GM21786 (cell line): Measurements from ENCODE around the gene CEP131.

Source experiments
- ATAC-seq: cut with Tn5 transposase; IDR thresholded peaks from one replicate; pipeline ENCODE4 v1.9.1; 2021; ENCODE audit not compliant: unreplicated experiment

The CEP131 gene

DNA sequence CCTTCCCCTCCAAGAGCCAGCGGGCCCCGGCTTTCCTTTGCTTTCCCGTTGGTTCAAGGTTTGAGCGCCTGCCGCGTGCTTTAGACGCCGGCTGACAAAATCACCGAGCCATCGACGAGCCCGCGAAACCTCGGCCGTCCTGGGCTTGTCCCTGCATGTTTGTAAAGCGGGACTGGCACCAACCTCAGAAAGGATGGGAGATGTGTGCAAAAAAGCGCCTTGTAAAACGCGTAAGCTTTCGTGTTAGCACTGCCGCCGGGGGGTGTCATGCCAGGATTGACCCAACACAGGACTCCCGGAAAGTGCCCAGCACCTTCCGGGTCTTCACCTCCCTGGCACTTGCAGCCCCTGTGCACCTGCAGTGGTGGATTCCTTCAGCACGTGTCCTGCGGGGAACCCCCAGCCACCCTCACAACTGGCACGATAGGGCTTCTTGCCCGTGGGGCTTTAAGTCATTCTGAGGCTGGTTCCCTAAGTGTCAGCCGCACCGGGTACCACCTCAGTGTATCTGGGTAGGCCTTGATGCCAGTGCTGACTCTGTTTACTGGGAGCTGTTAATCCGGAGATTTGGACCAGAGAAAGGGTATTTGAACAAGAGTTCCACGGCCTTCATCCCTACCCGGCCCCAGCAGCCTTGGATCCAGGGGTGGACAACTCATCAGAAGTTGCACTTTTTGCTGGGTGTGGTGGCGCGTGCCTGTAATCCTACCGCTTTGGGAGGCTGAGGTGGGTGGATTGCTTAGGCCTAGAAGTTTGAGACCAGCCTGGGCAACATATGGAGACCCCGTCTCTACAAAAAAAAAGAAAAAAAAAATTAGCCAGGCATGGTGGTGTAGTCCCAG lies 17.2 kb upstream of the CEP131 start:
- no peak for ATAC-seq

- ATAC-seq: peak; percentile 94
These were observed 16.3 kb upstream of the CEP131 start, which contains the start of the genes NDUFAF8 and TEPSIN for GRCh38 chr17:81238815-81239713. NDUFAF8 (plus strand) TSS chr17:81239318; CDS start chr17:81239364, 46 bp downstream. TEPSIN (minus strand) TSS chr17:81239055; CDS start chr17:81239033, 22 bp downstream.

- no peak for ATAC-seq
These were observed 15.7 kb upstream of the CEP131 start for GRCh38 chr17:81238490-81238814.

- ATAC-seq: no peak
These were observed 15.1 kb upstream of the CEP131 start for GRCh38 chr17:81237591-81238489.

DNA sequence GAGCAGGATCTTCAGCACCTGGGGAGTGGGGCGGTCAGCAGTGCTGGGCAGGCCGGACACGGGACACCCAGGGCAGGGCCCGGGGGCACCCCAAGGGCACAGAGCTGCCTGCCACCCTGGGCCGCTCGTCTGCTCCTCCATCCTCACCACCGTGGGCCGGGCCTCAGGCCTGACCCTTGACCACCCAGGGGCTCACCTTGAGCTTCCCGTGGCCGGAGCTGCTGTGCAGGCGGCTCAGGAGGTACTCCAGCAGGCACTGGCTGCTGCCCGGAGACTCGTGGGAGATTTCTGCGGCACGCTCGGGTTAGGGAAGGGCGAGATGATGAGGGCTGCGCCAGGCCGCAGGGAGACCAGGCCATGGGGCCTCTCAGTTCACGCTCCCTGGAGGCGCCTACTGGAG lies 14.0 kb upstream of the CEP131 start:
- ATAC-seq: no peak

DNA sequence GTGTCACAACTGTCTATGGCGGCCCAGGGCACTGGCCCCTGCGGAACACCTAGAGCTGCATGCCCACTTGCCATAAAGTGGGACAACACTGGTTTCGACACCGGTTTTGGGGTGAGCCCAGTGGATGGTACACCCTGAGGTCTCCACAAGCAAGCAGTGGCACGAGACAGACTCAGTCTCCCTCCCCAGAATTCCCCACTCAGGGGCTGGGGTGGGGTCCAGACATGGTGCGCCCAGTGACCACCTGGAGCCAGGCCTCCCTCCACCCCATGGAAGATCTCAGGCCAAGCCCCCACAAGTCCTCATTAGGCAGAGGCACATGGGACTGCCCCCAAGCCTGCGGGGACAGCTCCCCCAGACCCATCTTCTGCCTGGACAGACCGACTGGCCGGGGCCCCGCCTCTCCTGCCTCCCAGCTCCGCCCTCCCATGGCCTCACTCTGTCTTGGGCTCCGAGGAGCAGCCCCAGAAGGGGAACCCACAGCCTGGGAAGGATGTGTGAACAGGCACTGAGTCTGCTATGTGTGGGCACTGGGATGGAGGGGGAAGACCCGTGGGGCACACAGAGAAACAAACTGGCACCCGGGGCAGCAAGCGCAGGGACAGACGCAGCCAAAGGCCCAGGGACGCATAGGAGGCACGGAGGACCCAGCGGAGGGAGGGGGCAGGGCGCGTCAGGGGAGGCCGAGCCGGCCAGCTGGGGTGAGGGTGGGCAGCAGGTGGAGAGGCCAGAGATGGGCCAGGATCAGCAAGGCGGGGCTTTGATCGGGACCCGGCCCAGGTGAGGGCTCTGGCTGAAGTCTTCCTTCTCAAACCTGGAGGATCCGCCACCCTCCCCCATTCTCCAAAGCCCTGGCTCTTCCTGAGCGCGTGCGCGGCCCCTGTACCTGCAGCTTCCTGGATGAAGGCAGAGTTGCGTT lies 13.3 kb upstream of the CEP131 start:
- ATAC-seq: no peak

DNA sequence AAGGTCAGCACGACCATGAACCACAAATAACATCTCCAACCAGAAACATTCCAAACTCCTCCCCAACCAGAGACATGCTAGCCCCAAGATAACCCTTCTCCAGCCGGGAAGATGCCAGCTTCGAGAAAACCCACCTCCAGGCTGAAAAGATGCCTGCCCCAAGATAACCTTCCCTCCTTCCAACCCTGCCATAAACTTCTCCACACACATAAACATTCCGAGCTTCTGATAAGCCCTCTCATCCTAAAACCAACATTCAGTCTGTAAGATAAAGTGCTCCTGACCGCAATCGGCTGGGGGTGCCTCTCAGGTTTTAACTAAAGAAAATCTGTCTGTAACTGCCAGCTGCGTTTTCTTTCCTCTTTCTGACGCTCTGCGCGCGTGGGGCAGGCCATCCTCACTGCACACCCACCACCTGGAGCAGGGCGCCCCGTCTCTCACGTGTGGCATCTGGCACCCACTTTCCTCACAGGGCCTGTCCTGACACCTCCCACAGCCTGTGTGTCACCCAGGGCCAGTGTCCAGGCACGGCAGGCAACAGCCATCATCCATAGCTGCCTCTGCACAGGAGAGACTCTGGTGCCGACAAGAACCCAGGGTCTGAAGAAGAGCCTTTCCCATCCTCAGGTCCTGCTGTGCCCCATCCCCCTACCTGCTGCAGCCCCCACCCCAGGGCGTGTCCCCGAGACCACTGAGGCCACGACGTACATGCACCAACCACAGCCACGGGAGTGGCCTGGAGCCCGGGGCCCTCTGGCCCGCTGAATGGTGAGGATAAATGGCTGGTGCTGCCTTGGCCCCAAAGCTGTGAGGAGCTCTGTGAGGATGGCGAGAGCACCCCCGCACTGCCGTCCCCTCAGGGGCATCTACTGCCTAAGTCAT lies 12.4 kb upstream of the CEP131 start:
- no peak for ATAC-seq

GRCh38 chr17:81234506-81234855 lies 11.7 kb upstream of the CEP131 start:
- ATAC-seq: no peak

GRCh38 chr17:81233811-81234505 lies 11.2 kb upstream of the CEP131 start:
- no peak for ATAC-seq

- ATAC-seq: no peak
These were observed 10.6 kb upstream of the CEP131 start for GRCh38 chr17:81233316-81233715.

DNA sequence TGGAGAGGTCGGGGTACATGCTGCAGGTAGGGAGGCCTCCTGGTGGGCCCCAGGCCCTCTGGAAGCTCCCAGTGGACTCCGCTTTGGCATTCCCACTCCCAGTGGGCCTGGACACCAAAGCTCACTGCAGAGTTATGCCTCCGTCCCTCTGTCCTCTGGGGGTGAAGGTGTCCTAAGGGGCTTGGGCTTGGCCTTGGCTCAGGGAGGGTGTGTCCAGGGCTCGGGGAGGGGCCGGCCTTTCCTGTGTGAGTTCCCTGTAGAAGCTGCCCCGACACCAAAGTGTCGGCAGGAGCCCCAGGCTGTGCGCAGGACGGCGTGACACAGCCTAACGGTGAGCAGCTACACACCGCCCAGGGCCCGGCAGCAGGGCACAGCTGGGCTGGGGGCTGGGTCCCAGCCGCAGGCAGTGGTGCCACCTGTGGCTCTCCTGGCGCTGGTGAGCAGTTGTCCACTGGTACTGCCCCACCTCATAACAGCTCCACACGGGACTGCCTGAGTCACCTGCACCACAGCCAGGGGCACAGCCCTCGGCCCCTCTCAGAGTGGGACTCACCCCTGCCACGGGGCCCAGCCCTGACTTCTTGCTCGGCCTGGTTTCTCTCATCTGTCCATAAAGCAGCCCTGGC lies 10.0 kb upstream of the CEP131 start:
- no peak for ATAC-seq

- no peak for ATAC-seq
These were observed 9.2 kb upstream of the CEP131 start for GRCh38 chr17:81231766-81232581.

- ATAC-seq: no peak
These were observed 8.4 kb upstream of the CEP131 start for GRCh38 chr17:81231121-81231645.

DNA sequence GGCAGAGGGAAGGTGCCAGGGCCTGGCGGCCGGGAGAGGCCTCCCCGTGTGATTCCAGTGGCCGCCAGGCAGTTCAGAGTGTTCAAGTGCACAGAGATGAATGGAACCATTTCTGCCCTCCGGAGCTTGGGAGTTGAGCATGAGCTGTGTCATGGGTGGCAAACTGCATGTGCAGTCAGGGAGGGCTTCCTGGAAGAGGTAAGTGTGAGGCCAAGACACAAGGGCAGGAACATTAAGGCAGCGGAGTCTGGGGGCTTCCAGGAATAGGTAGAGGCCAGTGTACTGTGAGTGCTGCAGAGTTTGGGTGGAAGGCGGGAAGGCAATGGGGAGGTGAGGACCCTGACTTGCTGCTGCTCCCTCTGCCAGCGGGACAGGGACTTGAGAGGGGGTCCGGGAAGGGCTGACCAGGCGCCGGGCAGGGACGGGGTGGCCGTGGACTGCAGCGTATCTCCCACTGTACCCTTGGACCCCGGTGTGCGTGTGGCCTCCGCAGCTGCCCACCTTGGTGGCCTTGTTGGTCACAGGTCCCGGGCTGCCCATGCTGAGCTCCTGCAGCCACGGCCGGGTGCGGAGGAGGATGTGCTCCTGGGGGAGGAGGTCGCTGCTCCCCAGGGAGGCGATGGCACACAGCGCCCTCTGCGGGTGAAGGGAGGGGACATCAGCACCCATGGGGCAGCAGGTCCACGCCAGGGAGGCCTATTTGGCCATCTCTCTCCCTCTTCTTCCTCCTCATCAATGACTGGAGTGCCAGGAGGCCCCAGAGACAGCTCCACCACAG lies 7.5 kb upstream of the CEP131 start:
- ATAC-seq: no peak

- no peak for ATAC-seq
These were observed 6.8 kb upstream of the CEP131 start for GRCh38 chr17:81229666-81229920.
